H1 (cell line): ENCODE measurements around the gene PAAF1. TPM values are rescaled to one million over a fixed set of nuclear protein-coding genes. Genes with fewer than 3 reads are reported as not detected.

Experiments
- CTCF ChIA-PET: fragments of 300-600 bp; sonication (Branson Sonifier 250); formaldehyde crosslinking; loops from one replicate; lab custom pipeline; 2021; ENCODE audit not compliant: partially characterized antibody; lab: Charles Lee
- POLR2A ChIA-PET: fragments of 300-600 bp; sonication (Branson Sonifier 250); formaldehyde crosslinking; loops from one replicate; lab custom pipeline; 2021; ENCODE audit warnings: inconsistent platforms; ENCODE audit not compliant: partially characterized antibody; lab: Charles Lee
- DNase-seq, 2 experiments: peaks; one replicate each; pipeline versions ENCODE4 v3.0.0 to v3.0.0-alpha.2; 2010 to 2022; ENCODE audit warnings: low spot score in 2 of 2, low read depth in 1 of 2, mixed read lengths in 1 of 2
- FAIRE-seq: peaks from 2 replicates; lab custom pipeline; 2011; peaks lifted over from hg19 to GRCh38; lab: Jason Lieb, UNC
- H2AFZ ChIP-seq: 2 replicates; pipeline ENCODE4 v1.8.1; 2012; ENCODE audit warnings: low read length, inconsistent platforms
- H2AK5ac ChIP-seq: 2 replicates; pipeline ENCODE4 v1.6.1; 2013; ENCODE audit warnings: low read depth, low read length
- H2BK120ac ChIP-seq: replicated peaks from 2 replicates; pipeline ENCODE3; 2013; ENCODE audit warnings: low read depth, low read length, inconsistent platforms
- H2BK12ac ChIP-seq: 2 replicates; pipeline ENCODE4 v1.6.1; 2013; ENCODE audit warnings: low read depth, low read length
- H2BK15ac ChIP-seq: 2 replicates; pipeline ENCODE4 v1.6.1; 2013; ENCODE audit warnings: low read length
- H2BK20ac ChIP-seq: 2 replicates; pipeline ENCODE4 v1.6.1; 2013; ENCODE audit warnings: low read length
- H2BK5ac ChIP-seq: 2 replicates; pipeline ENCODE4 v1.6.1; 2013; ENCODE audit warnings: low read depth, low read length
- H3K14ac ChIP-seq: 2 replicates; pipeline ENCODE4 v1.6.1; 2013; ENCODE audit warnings: inconsistent platforms; ENCODE audit not compliant: insufficient read length
- H3K18ac ChIP-seq: 2 replicates; pipeline ENCODE4 v1.6.1; 2013; ENCODE audit warnings: low read length; ENCODE audit errors: extremely low read depth
- H3K23ac ChIP-seq: 2 replicates; pipeline ENCODE4 v1.6.1; 2013; ENCODE audit warnings: inconsistent platforms; ENCODE audit not compliant: insufficient read length
- H3K23me2 ChIP-seq: 2 replicates; pipeline ENCODE4 v1.6.1; 2013; ENCODE audit warnings: low read depth, low read length
- H3K27ac ChIP-seq: 2 replicates; pipeline ENCODE4 v1.6.1; 2011; ENCODE audit warnings: low read depth, low read length, inconsistent platforms
- H3K27me3 ChIP-seq, 4 experiments: replicated peaks in 1 of 4; 1 replicate in 1 of 4; 2 replicates in 3 of 4; pipeline versions ENCODE4 v1.6.1 to v1.8.1; 2011 to 2013; ENCODE audit warnings: low read length in 3 of 4, mild to moderate bottlenecking in 3 of 4, inconsistent platforms in 2 of 4, mixed read lengths in 2 of 4, moderate library complexity in 1 of 4; ENCODE audit not compliant: control insufficient read depth in 3 of 4, insufficient read depth in 3 of 4; ENCODE audit errors: extremely low read depth in 1 of 4
- H3K36me3 ChIP-seq, 4 experiments: 2 replicates each; pipeline versions ENCODE4 v1.6.1 to v1.8.1; 2011 to 2013; ENCODE audit warnings: mild to moderate bottlenecking in 4 of 4, low read length in 3 of 4, moderate library complexity in 2 of 4, control low read depth in 1 of 4, inconsistent platforms in 1 of 4; ENCODE audit not compliant: insufficient read depth in 4 of 4, control insufficient read depth in 2 of 4
- H3K4ac ChIP-seq: replicated peaks from 2 replicates; pipeline ENCODE3; 2013; ENCODE audit warnings: low read length, low read depth, mixed read lengths, inconsistent platforms; ENCODE audit not compliant: insufficient read length
- H3K4me1 ChIP-seq, 4 experiments: replicated peaks in 1 of 4; 1 replicate in 1 of 4; 2 replicates in 3 of 4; pipeline versions ENCODE4 v1.6.1 to v1.8.1; 2011 to 2013; ENCODE audit warnings: low read length in 3 of 4, inconsistent platforms in 2 of 4, mixed read lengths in 1 of 4; ENCODE audit not compliant: insufficient read depth in 4 of 4, control insufficient read depth in 3 of 4
- H3K4me2 ChIP-seq, 2 experiments: 2 replicates each; pipeline versions ENCODE4 v1.6.1 to v1.8.1; 2011 to 2013; ENCODE audit warnings: low read depth in 2 of 2, low read length in 2 of 2, control low read depth in 1 of 2, inconsistent platforms in 1 of 2, mild to moderate bottlenecking in 1 of 2; ENCODE audit not compliant: insufficient read depth in 1 of 2
- H3K4me3 ChIP-seq, 4 experiments: fragments of 200-600, 300-600 bp in 1 of 4; sonication (generic), shearing (Covaris generic), sonication (Bioruptor Twin) in 1 of 4; 2 replicates each; pipeline versions ENCODE4 v1.5.1 to v1.8.1; 2011 to 2016; ENCODE audit warnings: low read length in 4 of 4, low read depth in 3 of 4, control low read depth in 2 of 4, inconsistent platforms in 2 of 4, mild to moderate bottlenecking in 2 of 4, mixed read lengths in 1 of 4, moderate library complexity in 1 of 4; ENCODE audit not compliant: insufficient read depth in 2 of 4; ENCODE audit errors: extremely low read depth in 1 of 4
- H3K56ac ChIP-seq: replicated peaks from 2 replicates; pipeline ENCODE3; 2013; ENCODE audit warnings: low read depth, mild to moderate bottlenecking, mixed read lengths, low read length, inconsistent platforms; ENCODE audit not compliant: insufficient read length
- H3K79me1 ChIP-seq: 2 replicates; pipeline ENCODE4 v1.6.1; 2013; ENCODE audit warnings: low read depth, low read length, control low read depth
- H3K79me2 ChIP-seq, 2 experiments: 2 replicates each; pipeline versions ENCODE4 v1.6.1 to v1.8.1; 2012 to 2013; ENCODE audit warnings: low read length in 2 of 2, mild to moderate bottlenecking in 2 of 2, inconsistent platforms in 1 of 2; ENCODE audit not compliant: insufficient read depth in 2 of 2, control insufficient read depth in 1 of 2
- H3K9ac ChIP-seq, 4 experiments: replicated peaks in 1 of 4; 1 replicate in 1 of 4; 2 replicates in 3 of 4; pipeline versions ENCODE4 v1.6.1 to v1.8.1; 2011 to 2013; ENCODE audit warnings: low read depth in 3 of 4, low read length in 3 of 4, control low read depth in 2 of 4, mild to moderate bottlenecking in 2 of 4, moderate library complexity in 2 of 4, inconsistent platforms in 1 of 4; ENCODE audit errors: extremely low read depth in 1 of 4
- H3K9me3 ChIP-seq, 2 experiments: 2 replicates each; pipeline versions ENCODE4 v1.6.1 to v1.8.1; 2012 to 2013; ENCODE audit warnings: mild to moderate bottlenecking in 2 of 2, moderate library complexity in 2 of 2, control low read depth in 1 of 2, inconsistent platforms in 1 of 2, low read depth in 1 of 2, low read length in 1 of 2, mixed read lengths in 1 of 2; ENCODE audit not compliant: insufficient read depth in 2 of 2
- H4K20me1 ChIP-seq, 2 experiments: replicated peaks in 1 of 2; 2 replicates each; pipeline versions ENCODE3 to v1.8.1; 2011 to 2013; ENCODE audit warnings: inconsistent platforms in 2 of 2, low read length in 2 of 2, mild to moderate bottlenecking in 1 of 2; ENCODE audit not compliant: insufficient read depth in 2 of 2, control insufficient read depth in 1 of 2
- H4K5ac ChIP-seq: 2 replicates; pipeline ENCODE4 v1.6.1; 2013; ENCODE audit warnings: low read length, low read depth, mixed read lengths, inconsistent platforms; ENCODE audit not compliant: insufficient read length
- H4K8ac ChIP-seq: 2 replicates; pipeline ENCODE4 v1.8.0; 2013; ENCODE audit warnings: mild to moderate bottlenecking, moderate library complexity, low read length, inconsistent platforms; ENCODE audit not compliant: insufficient read depth; ENCODE audit errors: extremely low read depth
- H4K91ac ChIP-seq: replicated peaks from 2 replicates; pipeline ENCODE3; 2013; ENCODE audit warnings: low read length, mixed read lengths, inconsistent platforms; ENCODE audit not compliant: insufficient read length
- GABPA ChIP-seq: IDR thresholded peaks from 2 replicates; pipeline ENCODE4 v1.6.1; 2011; ENCODE audit warnings: mild to moderate bottlenecking, low read length, moderate library complexity, borderline replicate concordance; ENCODE audit not compliant: insufficient read depth
- GTF2F1 ChIP-seq: IDR thresholded peaks from 2 replicates; pipeline ENCODE4 v1.6.1; 2012; ENCODE audit warnings: low read depth, low read length, improper control_type of control experiment, borderline replicate concordance
- HDAC2 ChIP-seq, 2 experiments: fragments of 300-600 bp in 1 of 2; sonication (generic) in 1 of 2; IDR thresholded peaks; 2 replicates each; pipeline ENCODE4 v1.6.1; 2011 to 2012; ENCODE audit warnings: low read depth in 2 of 2, low read length in 2 of 2, mild to moderate bottlenecking in 2 of 2, moderate library complexity in 2 of 2, borderline replicate concordance in 1 of 2, inconsistent platforms in 1 of 2
- JUND ChIP-seq: IDR thresholded peaks from 2 replicates; pipeline ENCODE4 v1.6.1; 2011; ENCODE audit warnings: mild to moderate bottlenecking, improper control_type of control experiment, low read length
- SP2 ChIP-seq: IDR thresholded peaks from 2 replicates; pipeline ENCODE4 v1.6.1; 2012; ENCODE audit warnings: mild to moderate bottlenecking, low read length, inconsistent platforms
- TBP ChIP-seq: IDR thresholded peaks from 2 replicates; pipeline ENCODE4 v1.6.1; 2011; ENCODE audit warnings: low read depth, low read length, improper control_type of control experiment
- TCF12 ChIP-seq: IDR thresholded peaks from 2 replicates; pipeline ENCODE4 v1.6.1; 2011; ENCODE audit warnings: low read depth, mild to moderate bottlenecking, low read length
- WGBS, 2 experiments: shearing (Covaris generic) in 1 of 2; methylation state at CpG; one replicate each; pipeline versions ENCODE4 v1.1.6 to v1.1.7; 2013 to 2015; ENCODE audit warnings: low lambda C conversion rate in 2 of 2, mixed read lengths in 2 of 2, inconsistent platforms in 1 of 2, low coverage in 1 of 2, missing lambda C conversion rate in 1 of 2; ENCODE audit not compliant: insufficient replicate concordance in 2 of 2, insufficient coverage in 1 of 2, insufficient read length in 1 of 2; ENCODE audit errors: extremely low coverage in 1 of 2, missing lambda C conversion rate in 1 of 2; 5-methylcytosine and 5-hydroxymethylcytosine counted together
- polyA plus RNA-seq, 7 experiments: library from polyadenylated mRNA; depleted of rRNA in 3 of 7; stranded (reverse) in 5 of 7; unstranded in 2 of 7; fragments of >200 nt in 5 of 7; fragments of 200-250 nt in 2 of 7; gene quantifications; 1 replicate in 5 of 7; 2 replicates in 1 of 7; 4 replicates in 1 of 7; pipeline versions ENCODE4 v1.2.1 to v1.2.3, GENCODE V29; 2011 to 2013; ENCODE audit warnings: missing spikeins in 2 of 7, mixed read lengths in 2 of 7
- total RNA-seq: library from RNA; stranded (reverse); fragmentation: NEBNext Ultra II Directional; extraction: Animal tissue kit (Norgen Biotek cat#: 25700); gene quantifications from 2 replicates; pipeline ENCODE4 v1.2.1, GENCODE V29; 2021

PAAF1 gene
- total and polyA plus RNA-seq, 2 of the 8 experiments (the other 6 are each of a cell fraction or from before 2014, with no cell fraction given): 24.4 to 28.8 TPM

GRCh38 chr11:73875380-73875779 is 1.4 kb upstream of the PAAF1 start:
- H4K91ac ChIP-seq: no peak overlapping the region
- no peak overlapping the region for H2BK20ac ChIP-seq
- no peak for FAIRE-seq
- H3K4ac ChIP-seq: no peak overlapping the region
- H3K9ac ChIP-seq: peak overlapping the region; percentile 55 to 97 (median 91); a peak in 5 of 7 replicates
- H3K18ac ChIP-seq: no peak overlapping the region
- POLR2A ChIA-PET: interaction anchor here (0.7 to 7.8 kb wide), 4 partner anchors 9 to 91 kb away, joined by 3 to 55 read pairs (median 4); no protein-coding TSS in a partner anchor
- no peak overlapping the region for H2AFZ ChIP-seq
- H3K9me3 ChIP-seq: no peaks in the 10 kb centered on the region
- H3K4me1 ChIP-seq: peaks cover 4 to 12% (median 7%) of the 10 kb centered on the region in 4 experiments; a peak in 6 of 7 replicates
- H2BK12ac ChIP-seq: no peak overlapping the region
- no peak for DNase-seq
- H3K56ac ChIP-seq: no peak overlapping the region
- H3K27ac ChIP-seq: peak overlapping the region; percentile 89; the same call in 1 of the 2 replicates
- WGBS, 2 experiments: 83% methylated on average over 1 of the region's 1 CpG; no CpG with 5 or more reads in 1 of the 2 experiments
- no peak overlapping the region for H2BK5ac ChIP-seq
- H4K20me1 ChIP-seq: peaks cover 5 to 6% of the 10 kb centered on the region in 2 experiments
- no peak overlapping the region for H2AK5ac ChIP-seq
- H3K4me2 ChIP-seq: peak overlapping the region; percentile 88 to 89
- no peak overlapping the region for H3K14ac ChIP-seq
- CTCF ChIA-PET: no interaction called here
- no peak overlapping the region for H4K5ac ChIP-seq
- peaks cover 14 to 53% (median 29%) of the 10 kb centered on the region in 4 experiments for H3K36me3 ChIP-seq
- peaks cover 10% of the 10 kb centered on the region; the same call in 1 of the 2 replicates for H3K23me2 ChIP-seq
- H4K8ac ChIP-seq: no peak overlapping the region
- no peaks in the 10 kb centered on the region for H3K27me3 ChIP-seq
- H3K79me1 ChIP-seq: peaks cover 15% of the 10 kb centered on the region
- no peak overlapping the region for H2BK15ac ChIP-seq
- H3K79me2 ChIP-seq: peaks cover 6 to 40% of the 10 kb centered on the region in 2 experiments; a peak in 3 of 4 replicates
- H2BK120ac ChIP-seq: no peak overlapping the region
- peak overlapping the region; percentile 57 to 100 (median 89) for H3K4me3 ChIP-seq
- H3K23ac ChIP-seq: no peak overlapping the region
- TF ChIP-seq HDAC2 (IDR thresholded peaks at IDR 0.05; ENCODE audit: borderline replicate concordance in 1 of 2, low read depth in 2 of 2, low read length in 2 of 2) (no peak), GTF2F1 (no peak), SP2 (no peak), GABPA (no peak), TBP (no peak), JUND (no peak), TCF12 (no peak)
